ENCODE results near the gene ZFP37. TPM values are rescaled to one million over a fixed set of nuclear protein-coding genes. Genes with fewer than 3 reads are reported as not detected.

ZFP37 gene
- total RNA-seq, 1 experiment from 2014 or later, result 0.81 TPM

GRCh38 chr9:113057193-113057592 is 669 bp upstream of the ZFP37 start:
- H3K79me2 ChIP-seq (ENCODE audit: low read depth), result no peaks in the 10 kb centered on the region
- peak overlapping the region; percentile 87 for H3K4me3 ChIP-seq
- H3K36me3 ChIP-seq (ENCODE audit: low read depth), result no peaks in the 10 kb centered on the region
- no peak for DNase-seq
- CTCF ChIA-PET, result no interaction called here
- H4K20me1 ChIP-seq (ENCODE audit: insufficient read depth), result no peaks in the 10 kb centered on the region
- H3K27ac ChIP-seq, result no peak overlapping the region
- H3K4me2 ChIP-seq, result peak overlapping the region; percentile 90
- 0 out of 2 replicates have a peak, but pooled peaks cover 4% of the 10 kb centered on the region for H3K27me3 ChIP-seq (ENCODE audit: insufficient read depth, low read depth)
- 0 out of 2 replicates have a peak, but pooled peaks cover 5% of the 10 kb centered on the region for H3K4me1 ChIP-seq (replicated peaks; ENCODE audit: insufficient read depth)
- H3K9me2 ChIP-seq (ENCODE audit: insufficient read depth), result no peaks in the 10 kb centered on the region
- peaks cover 16% of the 10 kb centered on the region for H3K9me3 ChIP-seq (ENCODE audit: insufficient read depth, low read depth)
- peak overlapping the region; percentile 98 for H2AFZ ChIP-seq
- intact Hi-C loops (cut with micrococcal nuclease; ENCODE audit: unreplicated experiment), result no loop called here
- no TSS peak for BruUV-seq (replicated peaks)
- TF ChIP-seq EZH2 (IDR thresholded peaks at IDR 0.05; ENCODE audit: low read depth) (no peak), CTCF (conservative IDR thresholded peaks at IDR 0.05) (no peak)
- no peaks in the 10 kb centered on the region for H3F3A ChIP-seq (ENCODE audit: insufficient read depth, low read depth)
- POLR2A ChIA-PET (ENCODE audit: unreplicated experiment), result interaction anchor here (0.7 kb wide), 1 partner anchor 190 kb away, joined by 3 read pairs; no protein-coding TSS in a partner anchor

- Histone ChIP-seq H3K9me2 (ENCODE audit: insufficient read depth) (no peaks in the 10 kb centered on the region), H3K79me2 (ENCODE audit: low read depth) (no peaks in the 10 kb centered on the region), H3K27ac (no peak overlapping the region), H3K4me2 (no peak overlapping the region), H3K4me1 (replicated peaks; ENCODE audit: insufficient read depth) (no peaks in the 10 kb centered on the region), H3F3A (ENCODE audit: insufficient read depth, low read depth) (no peaks in the 10 kb centered on the region), H4K20me1 (ENCODE audit: insufficient read depth) (no peaks in the 10 kb centered on the region), H3K4me3 (no peak overlapping the region), H3K9me3 (ENCODE audit: insufficient read depth, low read depth) (peaks cover 48% of the 10 kb centered on the region), H3K36me3 (ENCODE audit: low read depth) (peaks cover 5% of the 10 kb centered on the region; the same call in 1 of the 2 replicates), H2AFZ (no peak overlapping the region), H3K27me3 (ENCODE audit: insufficient read depth, low read depth) (no peaks in the 10 kb centered on the region)
- intact Hi-C loops (cut with micrococcal nuclease; ENCODE audit: unreplicated experiment), result no loop called here
- POLR2A ChIA-PET (ENCODE audit: unreplicated experiment), result no interaction called here
- DNase-seq, result no peak
- BruUV-seq (replicated peaks), result no TSS peak
- CTCF ChIA-PET, result no interaction called here
- TF ChIP-seq EZH2 (IDR thresholded peaks at IDR 0.05; ENCODE audit: low read depth) (no peak), CTCF (conservative IDR thresholded peaks at IDR 0.05) (no peak)
Measured at GRCh38 chr9:113042884-113043657, 13.5 kb downstream of the ZFP37 start.

GRCh38 chr9:113026200-113026599 is 30.3 kb downstream of the ZFP37 start:
- ChIA-PET POLR2A (ENCODE audit: unreplicated experiment) (no interaction called here), CTCF (no interaction called here)
- Histone ChIP-seq H3K27ac (no peak overlapping the region), H3K27me3 (ENCODE audit: insufficient read depth, low read depth) (no peaks in the 10 kb centered on the region), H3K9me3 (ENCODE audit: insufficient read depth, low read depth) (peaks cover 17% of the 10 kb centered on the region), H3F3A (ENCODE audit: insufficient read depth, low read depth) (no peaks in the 10 kb centered on the region), H3K79me2 (ENCODE audit: low read depth) (no peaks in the 10 kb centered on the region), H3K4me2 (no peak overlapping the region), H3K36me3 (ENCODE audit: low read depth) (no peaks in the 10 kb centered on the region), H3K4me3 (no peak overlapping the region), H2AFZ (no peak overlapping the region), H4K20me1 (ENCODE audit: insufficient read depth) (no peaks in the 10 kb centered on the region), H3K9me2 (ENCODE audit: insufficient read depth) (no peaks in the 10 kb centered on the region), H3K4me1 (replicated peaks; ENCODE audit: insufficient read depth) (no peaks in the 10 kb centered on the region)
- TF ChIP-seq CTCF (conservative IDR thresholded peaks at IDR 0.05) (no peak), EZH2 (IDR thresholded peaks at IDR 0.05; ENCODE audit: low read depth) (no peak)
- DNase-seq, result no peak
- intact Hi-C loops (cut with micrococcal nuclease; ENCODE audit: unreplicated experiment), result loop anchor here (10.0 kb wide), 1 partner anchor 81 kb away; no protein-coding TSS in a partner anchor
- BruUV-seq (replicated peaks), result no TSS peak
